Measurements from ENCODE around the gene ZBTB8B.
A peak's percentile ranks its signal among the peaks of the same experiment; 100 is the strongest.
"Not testable (repeated sequence)": the region's sequence is repeated elsewhere in the genome, so short reads cannot be mapped to it uniquely, and the experiment has no call there.

Gene ZBTB8B

GRCh38 chr1:32464716-32465577 lies at the start of gene ZBTB8B:
Gene ZBTB8B, plus strand, starts transcription at chr1:32465072. Its CDS starts 5,553 bp downstream, at chr1:32470625.
- Histone ChIP-seq H3K9ac (ENCODE audit: low read length) (no peak within 1 kb of the TSS), H3K4me3 (ENCODE audit: low read length) (peak within 1 kb of the TSS; percentile 42), H3K9me3 (ENCODE audit: control insufficient read depth, low read length) (no peaks in the 10 kb centered on the region), H3K4me1 (ENCODE audit: control insufficient read depth, insufficient read depth, low read length) (peaks cover 16% of the 10 kb centered on the region), H3K27me3 (ENCODE audit: control insufficient read depth, insufficient read depth, low read length) (peaks cover 37% of the 10 kb centered on the region), H3K36me3 (ENCODE audit: control insufficient read depth, insufficient read depth, low read length) (no peaks in the 10 kb centered on the region)

- no peaks in the 10 kb centered on the region for H3K9me3 ChIP-seq (ENCODE audit: control insufficient read depth, low read length)
- H3K4me3 ChIP-seq (ENCODE audit: low read length), result no peak overlapping the region
- peaks cover 6% of the 10 kb centered on the region for H3K4me1 ChIP-seq (ENCODE audit: control insufficient read depth, insufficient read depth, low read length)
- H3K27me3 ChIP-seq (ENCODE audit: control insufficient read depth, insufficient read depth, low read length), result peaks cover 28% of the 10 kb centered on the region
- H3K9ac ChIP-seq (ENCODE audit: low read length), result no peak overlapping the region
- H3K36me3 ChIP-seq (ENCODE audit: control insufficient read depth, insufficient read depth, low read length), result no peaks in the 10 kb centered on the region
Measured at GRCh38 chr1:32421775-32422174, 43.1 kb upstream of the ZBTB8B start.

DNA sequence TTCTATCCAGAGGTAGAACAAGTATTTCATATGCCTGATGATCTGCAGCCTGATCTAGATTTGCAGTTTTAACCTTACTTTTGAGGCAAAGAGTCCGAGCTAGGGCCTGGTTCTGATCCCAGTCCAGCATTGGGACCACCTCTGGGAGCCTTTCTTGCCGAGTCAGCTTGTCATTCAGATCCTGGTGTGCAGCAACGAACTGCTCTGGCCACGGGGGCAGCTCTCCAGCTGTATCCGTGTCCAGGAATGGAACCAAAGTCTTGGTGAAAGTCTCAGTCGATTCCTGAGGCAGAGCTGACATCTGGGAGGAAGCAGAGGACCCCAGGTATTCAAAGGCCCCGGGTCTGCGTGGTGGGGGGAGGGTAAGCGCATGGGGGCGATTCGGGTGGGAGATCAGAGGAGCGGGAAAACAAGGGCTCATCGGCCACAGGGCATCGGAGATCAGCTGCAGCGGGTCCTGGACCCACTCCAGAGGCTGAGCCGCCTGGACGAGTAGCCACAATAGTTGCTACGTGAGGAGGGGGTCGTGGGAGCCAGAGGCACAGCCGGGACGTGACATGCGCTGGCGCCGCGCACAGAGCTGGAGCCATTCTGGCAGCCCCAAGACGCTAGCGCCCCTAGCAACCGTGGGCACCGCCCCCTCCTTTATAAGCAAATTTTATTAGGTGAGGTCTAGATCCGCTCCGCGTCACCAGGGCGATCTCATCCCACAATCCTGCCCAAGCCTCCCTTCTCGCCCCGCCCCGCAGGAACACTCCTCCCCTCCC lies 38.2 kb upstream of the ZBTB8B start:
- no peaks in the 10 kb centered on the region for H3K9me3 ChIP-seq (ENCODE audit: control insufficient read depth, low read length)
- H3K9ac ChIP-seq (ENCODE audit: low read length), result no peak overlapping the region
- no peak overlapping the region for H3K4me3 ChIP-seq (ENCODE audit: low read length)
- peaks cover 8% of the 10 kb centered on the region for H3K4me1 ChIP-seq (ENCODE audit: control insufficient read depth, insufficient read depth, low read length)
- H3K36me3 ChIP-seq (ENCODE audit: control insufficient read depth, insufficient read depth, low read length), result no peaks in the 10 kb centered on the region
- peaks cover 39% of the 10 kb centered on the region for H3K27me3 ChIP-seq (ENCODE audit: control insufficient read depth, insufficient read depth, low read length)

DNA sequence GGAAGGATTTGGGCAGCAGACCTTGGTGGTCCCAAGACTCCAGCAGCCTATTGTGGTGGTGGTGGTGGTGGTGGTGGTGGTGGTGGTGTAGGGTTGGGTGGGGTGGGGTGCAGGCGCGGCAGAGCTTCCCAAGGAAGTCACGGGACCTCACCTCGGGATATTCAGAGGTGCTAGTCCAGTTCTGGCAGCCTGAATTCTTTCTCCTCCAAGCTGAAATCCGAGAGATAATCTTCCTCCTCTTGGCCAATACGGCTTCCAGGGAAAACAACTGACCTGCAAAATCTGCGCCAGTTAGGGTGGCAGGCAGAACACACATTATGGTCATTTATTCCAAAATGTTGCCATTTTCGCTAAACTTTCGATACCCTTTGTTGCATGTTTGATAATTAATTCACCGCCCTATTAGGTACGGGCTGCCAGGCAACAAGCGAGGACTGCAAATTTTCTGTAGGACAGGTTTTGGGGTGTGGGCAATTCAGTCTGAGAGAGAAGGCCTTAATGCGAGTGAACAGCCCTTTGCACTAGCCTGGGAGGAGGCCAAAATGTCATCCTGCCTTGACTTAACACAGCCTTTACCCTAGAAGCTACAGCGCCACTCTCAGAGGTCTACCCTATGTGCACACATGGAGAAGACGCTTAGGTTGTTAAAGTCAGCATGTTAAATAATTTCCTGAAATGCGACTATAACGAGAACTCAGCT lies 37.5 kb upstream of the ZBTB8B start:
- Histone ChIP-seq H3K4me3 (ENCODE audit: low read length) (no peak overlapping the region), H3K4me1 (ENCODE audit: control insufficient read depth, insufficient read depth, low read length) (peaks cover 8% of the 10 kb centered on the region), H3K36me3 (ENCODE audit: control insufficient read depth, insufficient read depth, low read length) (no peaks in the 10 kb centered on the region), H3K9ac (ENCODE audit: low read length) (no peak overlapping the region), H3K27me3 (ENCODE audit: control insufficient read depth, insufficient read depth, low read length) (peaks cover 39% of the 10 kb centered on the region), H3K9me3 (ENCODE audit: control insufficient read depth, low read length) (no peaks in the 10 kb centered on the region)

DNA sequence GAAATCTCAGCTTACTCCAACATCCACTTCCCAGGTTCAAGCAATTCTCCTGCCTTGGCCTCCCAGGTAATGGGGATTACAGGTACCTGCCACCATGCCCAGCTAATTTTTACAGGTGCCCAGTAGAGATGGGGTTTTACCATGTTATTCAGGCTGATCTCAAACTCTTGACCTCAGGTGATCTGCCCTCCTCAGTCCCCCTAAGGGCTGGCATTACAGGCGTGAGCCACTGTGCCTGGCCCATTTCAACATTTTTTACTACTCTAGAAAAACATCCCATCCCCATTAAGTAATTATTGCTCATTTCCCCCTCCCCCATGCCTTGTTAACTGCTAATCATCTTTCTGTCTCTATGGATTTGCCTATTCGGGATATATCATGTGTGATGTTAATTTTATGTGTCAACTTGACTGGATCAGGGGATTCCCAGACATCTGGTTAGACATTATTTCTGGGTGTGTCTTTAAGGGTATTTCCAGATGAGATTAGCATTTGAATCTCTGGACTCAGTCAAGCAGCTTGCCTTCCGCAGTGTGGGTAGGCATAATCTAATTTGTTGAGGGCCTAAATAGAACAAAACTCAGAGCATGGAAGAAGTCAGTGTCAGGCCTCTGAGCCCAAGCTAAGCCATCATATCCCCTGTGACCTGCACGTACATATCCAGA lies 33.0 kb upstream of the ZBTB8B start:
- H3K27me3 ChIP-seq (ENCODE audit: control insufficient read depth, insufficient read depth, low read length), result peaks cover 9% of the 10 kb centered on the region
- H3K9ac ChIP-seq (ENCODE audit: low read length), result no peak overlapping the region
- H3K36me3 ChIP-seq (ENCODE audit: control insufficient read depth, insufficient read depth, low read length), result no peaks in the 10 kb centered on the region

GRCh38 chr1:32438136-32438535 lies 26.7 kb upstream of the ZBTB8B start:
- peaks cover 5% of the 10 kb centered on the region for H3K27me3 ChIP-seq (ENCODE audit: control insufficient read depth, insufficient read depth, low read length)
- H3K4me1 ChIP-seq (ENCODE audit: control insufficient read depth, insufficient read depth, low read length), result no peaks in the 10 kb centered on the region
- H3K4me3 ChIP-seq (ENCODE audit: low read length), result no peak overlapping the region
- H3K9me3 ChIP-seq (ENCODE audit: control insufficient read depth, low read length), result no peaks in the 10 kb centered on the region
- H3K36me3 ChIP-seq (ENCODE audit: control insufficient read depth, insufficient read depth, low read length), result no peaks in the 10 kb centered on the region
- no peak overlapping the region for H3K9ac ChIP-seq (ENCODE audit: low read length)

More for the DNA sequence above, 33.0 kb upstream of the ZBTB8B start:
- Histone ChIP-seq H3K4me1 (ENCODE audit: control insufficient read depth, insufficient read depth, low read length) (peaks cover under 1% of the 10 kb centered on the region), H3K9me3 (ENCODE audit: control insufficient read depth, low read length) (no peaks in the 10 kb centered on the region), H3K4me3 (ENCODE audit: low read length) (no peak overlapping the region)

GRCh38 chr1:32438777-32439176 lies 26.1 kb upstream of the ZBTB8B start:
- H3K9ac ChIP-seq (ENCODE audit: low read length); H3K4me1 ChIP-seq (ENCODE audit: control insufficient read depth, insufficient read depth, low read length); H3K4me3 ChIP-seq (ENCODE audit: low read length); H3K27me3 ChIP-seq (ENCODE audit: control insufficient read depth, insufficient read depth, low read length); H3K36me3 ChIP-seq (ENCODE audit: control insufficient read depth, insufficient read depth, low read length); H3K9me3 ChIP-seq (ENCODE audit: control insufficient read depth, low read length): not testable (repeated sequence)

- H3K27me3 ChIP-seq (ENCODE audit: control insufficient read depth, insufficient read depth, low read length); H3K36me3 ChIP-seq (ENCODE audit: control insufficient read depth, insufficient read depth, low read length): not testable (repeated sequence)
Measured at GRCh38 chr1:32441467-32441866, 23.4 kb upstream of the ZBTB8B start.

DNA sequence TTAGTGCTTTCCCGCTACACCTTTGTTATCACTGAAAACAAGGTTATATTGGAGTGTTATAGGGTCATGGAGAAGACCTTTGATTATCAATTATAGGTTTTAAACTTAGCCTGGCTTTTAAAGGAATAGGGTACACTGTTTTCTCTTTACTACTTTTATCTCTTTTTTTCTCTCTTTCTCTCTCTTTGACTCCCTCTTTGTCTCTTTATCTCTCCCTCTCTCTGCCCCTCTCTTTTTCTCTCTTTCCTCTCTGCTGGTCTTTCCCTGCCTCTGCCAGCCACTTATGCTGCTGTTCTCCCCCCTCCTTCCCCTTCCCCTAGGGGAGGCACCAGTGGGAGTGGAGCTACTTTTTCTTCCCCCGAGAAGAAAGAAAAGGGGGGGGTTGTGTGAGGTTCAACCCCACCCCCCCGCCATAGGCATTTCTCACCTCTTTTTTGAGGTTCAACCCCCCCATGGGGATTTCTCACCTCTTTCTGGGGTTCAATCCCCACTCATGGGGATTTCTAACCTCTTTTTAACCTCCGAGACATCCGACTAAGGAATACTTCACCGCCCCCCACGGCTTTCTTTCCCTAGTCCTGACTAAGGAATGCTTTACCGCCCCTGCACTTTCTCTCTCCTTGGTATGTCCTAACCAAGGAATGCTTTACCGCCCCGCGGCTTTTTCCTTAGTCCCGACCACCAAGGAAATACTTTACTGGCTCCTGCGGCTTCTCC lies 17.2 kb upstream of the ZBTB8B start:
- Histone ChIP-seq H3K9ac (ENCODE audit: low read length) (no peak overlapping the region), H3K4me3 (ENCODE audit: low read length) (no peak overlapping the region), H3K4me1 (ENCODE audit: control insufficient read depth, insufficient read depth, low read length) (no peaks in the 10 kb centered on the region), H3K27me3 (ENCODE audit: control insufficient read depth, insufficient read depth, low read length) (no peaks in the 10 kb centered on the region), H3K36me3 (ENCODE audit: control insufficient read depth, insufficient read depth, low read length) (no peaks in the 10 kb centered on the region), H3K9me3 (ENCODE audit: control insufficient read depth, low read length) (no peaks in the 10 kb centered on the region)

More at GRCh38 chr1:32441467-32441866, 23.4 kb upstream of the ZBTB8B start:
- H3K4me3 ChIP-seq (ENCODE audit: low read length); H3K9me3 ChIP-seq (ENCODE audit: control insufficient read depth, low read length); H3K4me1 ChIP-seq (ENCODE audit: control insufficient read depth, insufficient read depth, low read length); H3K9ac ChIP-seq (ENCODE audit: low read length): not testable (repeated sequence)

GRCh38 chr1:32448186-32448772 lies 16.6 kb upstream of the ZBTB8B start:
- not testable (repeated sequence) for H3K36me3 ChIP-seq (ENCODE audit: control insufficient read depth, insufficient read depth, low read length); H3K9ac ChIP-seq (ENCODE audit: low read length); H3K4me3 ChIP-seq (ENCODE audit: low read length); H3K27me3 ChIP-seq (ENCODE audit: control insufficient read depth, insufficient read depth, low read length); H3K9me3 ChIP-seq (ENCODE audit: control insufficient read depth, low read length); H3K4me1 ChIP-seq (ENCODE audit: control insufficient read depth, insufficient read depth, low read length)
